Aorta (tissue), 5 donors: Measurements from ENCODE around the gene FAM107B. TPM values are rescaled to one million over a fixed set of nuclear protein-coding genes. Genes with fewer than 3 reads are reported as not detected.

Experiments
- ATAC-seq: fragments of 200-7000 bp; cut with Tn5 transposase; one replicate; pipeline ENCODE4 v1.9.1; 2022; ENCODE audit warnings: moderate library complexity; ENCODE audit not compliant: low FRiP score
- DNase-seq, 2 donors: peaks; one replicate each; pipeline ENCODE4 v3.0.0-alpha.2; 2020
- H3K27ac ChIP-seq, 2 donors: one replicate each; pipeline ENCODE4 v1.5.1; 2013; ENCODE audit warnings: low read length in 2 of 2, mild to moderate bottlenecking in 2 of 2, moderate library complexity in 2 of 2, control low read depth in 1 of 2, inconsistent platforms in 1 of 2, low read depth in 1 of 2
- H3K27me3 ChIP-seq, 2 donors: one replicate each; pipeline ENCODE4 v1.6.1; 2013; ENCODE audit warnings: control low read depth in 1 of 2, low read length in 1 of 2, mild to moderate bottlenecking in 1 of 2, moderate library complexity in 1 of 2; ENCODE audit not compliant: insufficient read depth in 2 of 2, control insufficient read depth in 1 of 2
- H3K36me3 ChIP-seq, 2 donors: one replicate each; pipeline ENCODE4 v1.6.1; 2013; ENCODE audit warnings: control low read depth in 1 of 2, low read length in 1 of 2, mild to moderate bottlenecking in 1 of 2; ENCODE audit not compliant: insufficient read depth in 2 of 2, control insufficient read depth in 1 of 2
- H3K4me1 ChIP-seq, 2 donors: one replicate each; pipeline ENCODE4 v1.6.1; 2013; ENCODE audit warnings: low read length in 2 of 2, control low read depth in 1 of 2, mild to moderate bottlenecking in 1 of 2, moderate library complexity in 1 of 2; ENCODE audit not compliant: insufficient read depth in 2 of 2, control insufficient read depth in 1 of 2
- H3K4me3 ChIP-seq, 2 donors: one replicate each; pipeline ENCODE4 v1.5.1; 2013; ENCODE audit warnings: low read length in 2 of 2, control low read depth in 1 of 2, mild to moderate bottlenecking in 1 of 2
- H3K9me3 ChIP-seq: one replicate; pipeline ENCODE4 v1.6.1; 2013; ENCODE audit warnings: mild to moderate bottlenecking, low read length; ENCODE audit not compliant: control insufficient read depth
- WGBS, 2 donors: extraction: QIAGEN DNeasy Blood & Tissue Kit; methylation state at CpG; one replicate each; pipeline ENCODE4 v1.1.7; 2013; 5-methylcytosine and 5-hydroxymethylcytosine counted together
- intact Hi-C, 2 donors: fragments of 100-400 bp; cut with DNase I; formaldehyde crosslinking; loops; one replicate each; pipeline versions ENCODE4 v1.14.2 to v1.15.0; 2022
- polyA plus RNA-seq, 2 donors: library from polyadenylated mRNA; stranded (reverse); fragments of 200-250 nt; gene quantifications; one replicate each; pipeline ENCODE4 v1.2.3, GENCODE V29; 2013
- total RNA-seq, 2 donors: library from RNA; stranded (reverse); fragmentation: NEBNext Ultra II Directional; extraction: Animal tissue kit (Norgen Biotek cat#: 25700); gene quantifications; one replicate each; pipeline ENCODE4 v1.2.1, GENCODE V29; 2021
- donor health status: healthy with polysubstance abuse.
- donor health status: Bipolar disorder and iron deficiency.
- donor health status: DM: no; HTN: no; CAD: no.
- donor health status: DM: no; HTN: no; CAD: no.
- donor health status: DM: yes; HTN: yes; CAD: no.

Gene FAM107B
- total and polyA plus RNA-seq, 4 donors = 16.6 to 58.5 (median 33.1) TPM

GRCh38 chr10:14533295-14533694 lies 241.4 kb downstream of the FAM107B start:
- no peaks in the 10 kb centered on the region for H3K9me3 ChIP-seq
- H3K4me3 ChIP-seq = no peak overlapping the region
- H3K4me1 ChIP-seq = peaks cover 0 to 2% of the 10 kb centered on the region in 2 donors
- intact Hi-C loops = no loop called here
- H3K36me3 ChIP-seq = no peaks in the 10 kb centered on the region
- ATAC-seq = no peak
- WGBS, 2 donors = 91 to 94% methylated on average over 16 of the region's 16 CpGs
- DNase-seq = no peak
- no peaks in the 10 kb centered on the region for H3K27me3 ChIP-seq
- H3K27ac ChIP-seq = no peak overlapping the region

- Histone ChIP-seq H3K27me3 (no peaks in the 10 kb centered on the region), H3K4me3 (no peak overlapping the region), H3K9me3 (no peaks in the 10 kb centered on the region), H3K27ac (no peak overlapping the region), H3K4me1 (peaks cover 0 to 2% of the 10 kb centered on the region in 2 donors), H3K36me3 (no peaks in the 10 kb centered on the region)
- intact Hi-C loops = no loop called here
- WGBS, 2 donors = 79 to 85% methylated on average over 17 of the region's 17 CpGs
- DNase-seq = no peak
- ATAC-seq = no peak
Measured at GRCh38 chr10:14532473-14533251, 242.0 kb downstream of the FAM107B start.

- Histone ChIP-seq H3K36me3 (no peaks in the 10 kb centered on the region), H3K27me3 (no peaks in the 10 kb centered on the region), H3K27ac (no peak overlapping the region), H3K4me3 (no peak overlapping the region), H3K4me1 (peaks cover 0 to 2% of the 10 kb centered on the region in 2 donors), H3K9me3 (no peaks in the 10 kb centered on the region)
- no peak for ATAC-seq
- intact Hi-C loops = no loop called here
- 87 to 88% methylated on average over 5 of the region's 5 CpGs for WGBS, 2 donors
- no peak for DNase-seq
Measured at GRCh38 chr10:14531974-14532373, 242.7 kb downstream of the FAM107B start.

GRCh38 chr10:14530465-14530864 lies 244.2 kb downstream of the FAM107B start:
- H3K4me3 ChIP-seq = no peak overlapping the region
- H3K9me3 ChIP-seq = no peaks in the 10 kb centered on the region
- H3K27me3 ChIP-seq = no peaks in the 10 kb centered on the region
- H3K36me3 ChIP-seq = no peaks in the 10 kb centered on the region
- ATAC-seq (no peak), DNase-seq (no peak)
- H3K4me1 ChIP-seq = peaks cover 0 to 2% of the 10 kb centered on the region in 2 donors
- H3K27ac ChIP-seq = no peak overlapping the region
- WGBS, 2 donors = 70 to 72% methylated on average over 5 of the region's 5 CpGs
- intact Hi-C loops = no loop called here

- Histone ChIP-seq H3K27me3 (no peaks in the 10 kb centered on the region), H3K4me1 (peaks cover 0 to 2% of the 10 kb centered on the region in 2 donors), H3K4me3 (no peak overlapping the region), H3K36me3 (no peaks in the 10 kb centered on the region), H3K27ac (no peak overlapping the region), H3K9me3 (no peaks in the 10 kb centered on the region)
- intact Hi-C loops = no loop called here
- WGBS, 2 donors = 64 to 70% methylated on average over 3 of the region's 3 CpGs
- DNase-seq (no peak), ATAC-seq (no peak)
Measured at GRCh38 chr10:14529351-14529750, 245.3 kb downstream of the FAM107B start.

- no peak for ATAC-seq
- DNase-seq = no peak
- peaks cover 0 to 2% of the 10 kb centered on the region in 2 donors for H3K4me1 ChIP-seq
- no peak overlapping the region for H3K4me3 ChIP-seq
- no peaks in the 10 kb centered on the region for H3K27me3 ChIP-seq
- H3K36me3 ChIP-seq = no peaks in the 10 kb centered on the region
- WGBS, 2 donors = 95 to 100% methylated on average over 2 of the region's 2 CpGs
- no peak overlapping the region for H3K27ac ChIP-seq
- H3K9me3 ChIP-seq = no peaks in the 10 kb centered on the region
- intact Hi-C loops = no loop called here
Measured at GRCh38 chr10:14528450-14528849, 246.2 kb downstream of the FAM107B start.

- Histone ChIP-seq H3K4me3 (no peak overlapping the region), H3K27me3 (no peaks in the 10 kb centered on the region), H3K9me3 (no peaks in the 10 kb centered on the region), H3K27ac (no peak overlapping the region), H3K4me1 (peaks cover 0 to 2% of the 10 kb centered on the region in 2 donors), H3K36me3 (no peaks in the 10 kb centered on the region)
- intact Hi-C loops = no loop called here
- WGBS, 2 donors = 71% methylated on average over 3 of the region's 3 CpGs
- ATAC-seq (no peak), DNase-seq (no peak)
Measured at GRCh38 chr10:14527915-14528314, 246.8 kb downstream of the FAM107B start.

- no peak for ATAC-seq
- DNase-seq = no peak
- peaks cover 0 to 2% of the 10 kb centered on the region in 2 donors for H3K4me1 ChIP-seq
- H3K36me3 ChIP-seq = no peaks in the 10 kb centered on the region
- H3K4me3 ChIP-seq = no peak overlapping the region
- H3K9me3 ChIP-seq = no peaks in the 10 kb centered on the region
- 95 to 96% methylated on average over 3 of the region's 3 CpGs for WGBS, 2 donors
- no peak overlapping the region for H3K27ac ChIP-seq
- no peaks in the 10 kb centered on the region for H3K27me3 ChIP-seq
- intact Hi-C loops = no loop called here
Measured at GRCh38 chr10:14527134-14527844, 247.4 kb downstream of the FAM107B start.

- 89 to 97% methylated on average over 7 of the region's 7 CpGs for WGBS, 2 donors
- intact Hi-C loops = no loop called here
- Histone ChIP-seq H3K27ac (no peak overlapping the region), H3K9me3 (no peaks in the 10 kb centered on the region), H3K36me3 (no peaks in the 10 kb centered on the region), H3K4me3 (no peak overlapping the region), H3K27me3 (no peaks in the 10 kb centered on the region), H3K4me1 (peaks cover 0 to 2% of the 10 kb centered on the region in 2 donors)
- no peak for DNase-seq
- ATAC-seq = no peak
Measured at GRCh38 chr10:14526326-14526725, 248.4 kb downstream of the FAM107B start.
